ENCODE data around the gene PSMD1.

Gene PSMD1

DNA sequence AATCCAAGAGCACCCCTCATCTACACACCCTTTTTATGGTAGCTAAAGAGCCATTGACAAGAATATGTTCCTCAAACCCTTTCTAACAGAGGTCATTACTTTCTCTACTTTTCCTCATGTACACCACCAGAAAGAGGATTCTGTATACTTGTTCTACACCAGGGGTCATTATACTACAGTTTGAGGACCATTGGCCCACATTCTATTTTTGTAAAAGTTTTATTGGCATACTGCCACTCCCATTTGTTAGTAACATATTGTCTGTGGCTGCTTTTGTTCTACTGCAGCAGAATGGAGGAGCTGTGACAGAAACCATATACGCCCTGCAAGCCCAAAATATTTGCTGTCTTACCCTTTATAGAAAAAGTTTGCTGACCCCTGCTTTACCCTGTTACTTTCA is 53.9 kb downstream of the PSMD1 start:
- Histone ChIP-seq H4K20me1 (ENCODE audit: control insufficient read depth, insufficient read depth, low read depth, low read length) (no peaks in the 10 kb centered on the region), H3K27ac (ENCODE audit: low read depth, low read length) (no peak overlapping the region), H3K4me1 (ENCODE audit: control insufficient read depth, low read length) (no peaks in the 10 kb centered on the region), H3K9me3 (ENCODE audit: control insufficient read depth, insufficient read depth, low read length) (no peaks in the 10 kb centered on the region), H3K9me2 (replicated peaks; ENCODE audit: control insufficient read depth, low read length) (no peaks in the 10 kb centered on the region), H3K79me2 (ENCODE audit: control insufficient read depth, low read length) (peaks cover 3% of the 10 kb centered on the region; the same call in 1 of the 2 replicates), H3F3A (ENCODE audit: control insufficient read depth, insufficient read depth) (no peaks in the 10 kb centered on the region; the same call in 1 of the 2 replicates), H3K27me3 (ENCODE audit: control insufficient read depth, low read length) (no peaks in the 10 kb centered on the region), H3K36me3 (ENCODE audit: control insufficient read depth, low read length) (peaks cover 55% of the 10 kb centered on the region), H3K4me3 (ENCODE audit: low read length) (no peak overlapping the region), H3K4me2 (ENCODE audit: low read length) (no peak overlapping the region)
- TF ChIP-seq CTCF (IDR thresholded peaks at IDR 0.05; ENCODE audit: low read depth, low read length, poor library complexity, severe bottlenecking), result no peak
- TF ChIP-seq EZH2phosphoT487 (IDR thresholded peaks at IDR 0.05; ENCODE audit: borderline replicate concordance, low read length), result no peak

DNA sequence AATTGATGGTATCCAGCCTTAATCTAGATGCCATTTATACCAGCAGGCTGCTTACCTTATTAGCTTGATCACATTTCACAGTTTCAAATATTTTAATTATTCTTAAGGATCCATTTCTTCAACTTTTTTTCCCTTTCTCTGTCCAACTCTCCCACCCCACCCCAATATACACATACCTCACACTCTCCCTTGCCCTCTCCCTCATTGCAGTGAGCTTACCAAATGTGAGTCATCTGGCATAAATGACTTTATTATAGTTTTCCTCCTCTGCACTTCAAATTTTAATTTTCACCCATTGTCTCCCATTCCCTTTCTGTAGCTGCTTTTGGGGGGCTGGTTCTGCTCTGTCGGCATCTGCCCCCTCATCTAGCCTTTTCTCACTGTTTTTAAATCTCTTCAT is 55.3 kb downstream of the PSMD1 start:
- Histone ChIP-seq H3K79me2 (ENCODE audit: control insufficient read depth, low read length) (no peaks in the 10 kb centered on the region), H3K27me3 (ENCODE audit: control insufficient read depth, low read length) (no peaks in the 10 kb centered on the region), H3K9me3 (ENCODE audit: control insufficient read depth, insufficient read depth, low read length) (no peaks in the 10 kb centered on the region), H4K20me1 (ENCODE audit: control insufficient read depth, insufficient read depth, low read depth, low read length) (no peaks in the 10 kb centered on the region), H3K9me2 (replicated peaks; ENCODE audit: control insufficient read depth, low read length) (no peaks in the 10 kb centered on the region), H3K4me3 (ENCODE audit: low read length) (no peak overlapping the region), H3F3A (ENCODE audit: control insufficient read depth, insufficient read depth) (no peaks in the 10 kb centered on the region; the same call in 1 of the 2 replicates), H3K4me1 (ENCODE audit: control insufficient read depth, low read length) (no peaks in the 10 kb centered on the region), H3K27ac (ENCODE audit: low read depth, low read length) (no peak overlapping the region), H3K36me3 (ENCODE audit: control insufficient read depth, low read length) (peaks cover 47% of the 10 kb centered on the region), H3K4me2 (ENCODE audit: low read length) (no peak overlapping the region)
- TF ChIP-seq EZH2phosphoT487 (IDR thresholded peaks at IDR 0.05; ENCODE audit: borderline replicate concordance, low read length), result no peak
- no peak for TF ChIP-seq CTCF (IDR thresholded peaks at IDR 0.05; ENCODE audit: low read depth, low read length, poor library complexity, severe bottlenecking)

DNA sequence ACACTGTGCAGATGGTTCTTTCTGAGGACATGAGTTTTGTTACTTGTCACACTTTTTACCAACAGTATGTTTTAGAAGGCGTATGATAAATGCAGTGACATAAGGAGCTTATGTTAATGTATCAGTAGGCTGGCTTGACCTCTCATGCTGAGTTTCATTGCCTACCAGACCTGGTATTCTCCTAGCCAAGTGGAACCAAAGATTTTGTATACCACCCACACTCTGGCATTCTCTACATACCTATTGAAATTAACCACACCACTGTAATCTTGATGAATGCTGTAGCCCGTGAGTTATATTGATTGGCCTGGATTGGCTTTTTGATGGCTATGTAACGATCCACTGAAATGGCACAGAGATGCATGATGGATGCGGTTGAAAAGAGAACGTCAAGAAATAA is 56.8 kb downstream of the PSMD1 start:
- H3K36me3 ChIP-seq (ENCODE audit: control insufficient read depth, low read length), result peaks cover 39% of the 10 kb centered on the region
- no peaks in the 10 kb centered on the region; the same call in 1 of the 2 replicates for H3F3A ChIP-seq (ENCODE audit: control insufficient read depth, insufficient read depth)
- TF ChIP-seq EZH2phosphoT487 (IDR thresholded peaks at IDR 0.05; ENCODE audit: borderline replicate concordance, low read length) (no peak), CTCF (IDR thresholded peaks at IDR 0.05; ENCODE audit: low read depth, low read length, poor library complexity, severe bottlenecking) (no peak)

More for the DNA sequence above, 56.8 kb downstream of the PSMD1 start:
- Histone ChIP-seq H3K27ac (ENCODE audit: low read depth, low read length) (no peak overlapping the region), H3K27me3 (ENCODE audit: control insufficient read depth, low read length) (no peaks in the 10 kb centered on the region), H4K20me1 (ENCODE audit: control insufficient read depth, insufficient read depth, low read depth, low read length) (no peaks in the 10 kb centered on the region), H3K4me1 (ENCODE audit: control insufficient read depth, low read length) (no peaks in the 10 kb centered on the region), H3K79me2 (ENCODE audit: control insufficient read depth, low read length) (no peaks in the 10 kb centered on the region), H3K4me3 (ENCODE audit: low read length) (no peak overlapping the region), H3K9me3 (ENCODE audit: control insufficient read depth, insufficient read depth, low read length) (no peaks in the 10 kb centered on the region), H3K9me2 (replicated peaks; ENCODE audit: control insufficient read depth, low read length) (no peaks in the 10 kb centered on the region), H3K4me2 (ENCODE audit: low read length) (no peak overlapping the region)
